ENCODE measurements around the gene ADCY9. TPM values are rescaled to one million over a fixed set of nuclear protein-coding genes. Genes with fewer than 3 reads are reported as not detected.

ADCY9 gene
- total RNA-seq, 1 donor from 2014 or later, result 26.9 TPM

- no peak for DNase-seq (ENCODE audit: extremely low spot score, unreplicated experiment)
- TF ChIP-seq CTCF (IDR thresholded peaks at IDR 0.05), result no peak
- Mint-ChIP-seq H3K9me3 (ENCODE audit: unreplicated experiment) (peaks cover 11% of the 10 kb centered on the region), H3K36me3 (ENCODE audit: unreplicated experiment) (peaks cover 1% of the 10 kb centered on the region), H3K4me3 (ENCODE audit: unreplicated experiment) (no peak overlapping the region), H3K27ac (ENCODE audit: unreplicated experiment) (no peak overlapping the region), H3K27me3 (ENCODE audit: unreplicated experiment) (peaks cover 5% of the 10 kb centered on the region), H3K4me1 (ENCODE audit: unreplicated experiment) (no peaks in the 10 kb centered on the region)
These were observed 196.8 kb downstream of the ADCY9 start for GRCh38 chr16:3919413-3919812.

- TF ChIP-seq CTCF (IDR thresholded peaks at IDR 0.05), result no peak
- H3K27ac Mint-ChIP-seq (ENCODE audit: unreplicated experiment), result no peak overlapping the region
- no peaks in the 10 kb centered on the region for H3K4me1 Mint-ChIP-seq (ENCODE audit: unreplicated experiment)
- no peak overlapping the region for H3K4me3 Mint-ChIP-seq (ENCODE audit: unreplicated experiment)
- no peak for DNase-seq (ENCODE audit: extremely low spot score, unreplicated experiment)
- H3K36me3 Mint-ChIP-seq (ENCODE audit: unreplicated experiment), result no peaks in the 10 kb centered on the region
- H3K9me3 Mint-ChIP-seq (ENCODE audit: unreplicated experiment), result peaks cover 11% of the 10 kb centered on the region
- H3K27me3 Mint-ChIP-seq (ENCODE audit: unreplicated experiment), result no peaks in the 10 kb centered on the region
These were observed 200.6 kb downstream of the ADCY9 start for GRCh38 chr16:3915426-3916260.

- DNase-seq (ENCODE audit: extremely low spot score, unreplicated experiment), result no peak
- Mint-ChIP-seq H3K36me3 (ENCODE audit: unreplicated experiment) (no peaks in the 10 kb centered on the region), H3K4me3 (ENCODE audit: unreplicated experiment) (no peak overlapping the region), H3K4me1 (ENCODE audit: unreplicated experiment) (no peaks in the 10 kb centered on the region), H3K9me3 (ENCODE audit: unreplicated experiment) (no peaks in the 10 kb centered on the region), H3K27me3 (ENCODE audit: unreplicated experiment) (no peaks in the 10 kb centered on the region), H3K27ac (ENCODE audit: unreplicated experiment) (no peak overlapping the region)
- no peak for TF ChIP-seq CTCF (IDR thresholded peaks at IDR 0.05)
These were observed 203.3 kb downstream of the ADCY9 start for GRCh38 chr16:3912897-3913296.

Other genes with a start within 250 kb of the ADCY9 start
- gene CREBBP, start 235.7 kb downstream of the ADCY9 start, total RNA-seq, result 107 and 109 TPM in 2 replicates
- not detected in 2 replicates for gene SRL, start 125.6 kb upstream of the ADCY9 start, total RNA-seq
- 8.0 and 10.8 TPM in 2 replicates for gene TFAP4, start 156.6 kb upstream of the ADCY9 start, total RNA-seq
- 58.6 and 59.9 TPM in 2 replicates for gene GLIS2, start 199.6 kb upstream of the ADCY9 start, total RNA-seq
- 21.0 and 23.7 TPM in 2 replicates for gene PAM16, start 234.9 kb upstream of the ADCY9 start, total RNA-seq